ENCODE measurements around the gene MIOX. TPM values are rescaled to one million over a fixed set of nuclear protein-coding genes. Genes with fewer than 3 reads are reported as not detected.

MIOX gene
- total RNA-seq, 4 donors from 2014 or later, result not detected

DNA sequence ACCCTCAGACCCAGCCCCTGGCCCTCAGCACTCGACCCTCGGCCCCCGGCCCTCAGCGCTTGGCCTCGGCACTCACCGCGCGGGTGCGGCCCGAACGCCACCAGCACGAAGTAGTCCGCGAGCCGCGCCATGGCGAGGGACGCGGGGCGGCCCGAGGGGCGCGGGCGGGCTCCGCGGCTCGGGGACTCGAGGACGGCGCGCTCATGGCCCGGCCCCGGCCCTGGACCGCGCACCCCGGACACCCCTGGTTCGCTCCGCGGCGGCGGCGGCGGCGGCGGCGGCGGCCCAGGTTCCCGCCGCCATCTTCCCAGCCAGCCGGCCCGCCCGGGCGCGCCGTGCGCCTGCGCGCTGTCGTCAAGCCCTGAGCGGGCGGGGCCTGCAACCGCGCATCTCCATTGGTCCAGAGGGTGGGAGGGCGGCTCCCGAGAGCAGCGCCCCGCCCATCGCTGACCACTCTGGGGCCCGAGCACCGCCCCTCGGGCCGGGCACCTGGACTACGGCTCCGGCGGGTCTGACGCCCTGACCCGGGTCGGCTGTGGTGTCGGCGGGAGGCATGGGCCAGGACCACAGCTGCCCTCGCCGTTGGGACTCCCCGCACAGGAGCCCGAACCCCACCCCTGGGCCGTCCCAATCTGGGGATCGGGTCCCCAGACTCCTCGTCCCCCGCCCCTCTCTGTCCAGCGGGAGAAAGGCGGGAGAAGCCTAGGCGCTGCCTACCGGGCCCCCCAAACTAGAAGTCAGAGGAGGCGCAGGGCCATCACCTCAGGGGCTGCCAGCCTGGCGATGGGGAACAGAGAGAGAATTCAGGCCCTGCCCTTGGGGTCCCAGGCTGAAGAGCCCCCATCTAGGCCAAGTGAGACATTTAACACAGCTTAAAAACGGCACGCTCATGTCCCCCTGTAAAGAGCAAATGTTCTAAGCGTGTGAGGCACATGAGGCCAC is 11.7 kb upstream of the MIOX start, which contains the start of gene SBF1:
SBF1 (minus strand) TSS at position 326 of the 942 bp plus-strand sequence; CDS start at position 131, 195 bp downstream.
- DNase-seq (ENCODE audit: low spot score), result peak; percentile 82
- ATAC-seq (ENCODE audit: low FRiP score), result peak; percentile 97
- TF ChIP-seq, protein P1, sequence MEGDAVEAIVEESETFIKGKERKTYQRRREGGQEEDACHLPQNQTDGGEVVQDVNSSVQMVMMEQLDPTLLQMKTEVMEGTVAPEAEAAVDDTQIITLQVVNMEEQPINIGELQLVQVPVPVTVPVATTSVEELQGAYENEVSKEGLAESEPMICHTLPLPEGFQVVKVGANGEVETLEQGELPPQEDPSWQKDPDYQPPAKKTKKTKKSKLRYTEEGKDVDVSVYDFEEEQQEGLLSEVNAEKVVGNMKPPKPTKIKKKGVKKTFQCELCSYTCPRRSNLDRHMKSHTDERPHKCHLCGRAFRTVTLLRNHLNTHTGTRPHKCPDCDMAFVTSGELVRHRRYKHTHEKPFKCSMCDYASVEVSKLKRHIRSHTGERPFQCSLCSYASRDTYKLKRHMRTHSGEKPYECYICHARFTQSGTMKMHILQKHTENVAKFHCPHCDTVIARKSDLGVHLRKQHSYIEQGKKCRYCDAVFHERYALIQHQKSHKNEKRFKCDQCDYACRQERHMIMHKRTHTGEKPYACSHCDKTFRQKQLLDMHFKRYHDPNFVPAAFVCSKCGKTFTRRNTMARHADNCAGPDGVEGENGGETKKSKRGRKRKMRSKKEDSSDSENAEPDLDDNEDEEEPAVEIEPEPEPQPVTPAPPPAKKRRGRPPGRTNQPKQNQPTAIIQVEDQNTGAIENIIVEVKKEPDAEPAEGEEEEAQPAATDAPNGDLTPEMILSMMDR (IDR thresholded peaks at IDR 0.05), result no peak

- DNase-seq (ENCODE audit: low spot score), result no peak
- TF ChIP-seq, protein P1 (IDR thresholded peaks at IDR 0.05), result no peak
- ATAC-seq (ENCODE audit: low FRiP score), result no peak
These were observed 11.0 kb upstream of the MIOX start for GRCh38 chr22:50475652-50476002.

GRCh38 chr22:50476868-50477267 is 9.8 kb upstream of the MIOX start:
- DNase-seq (ENCODE audit: low spot score), result no peak
- TF ChIP-seq, protein P1 (IDR thresholded peaks at IDR 0.05), result no peak
- no peak for ATAC-seq (ENCODE audit: low FRiP score)

GRCh38 chr22:50477923-50478322 is 8.7 kb upstream of the MIOX start:
- no peak for ATAC-seq (ENCODE audit: low FRiP score)
- DNase-seq (ENCODE audit: low spot score), result no peak
- TF ChIP-seq, protein P1 (IDR thresholded peaks at IDR 0.05), result no peak

DNA sequence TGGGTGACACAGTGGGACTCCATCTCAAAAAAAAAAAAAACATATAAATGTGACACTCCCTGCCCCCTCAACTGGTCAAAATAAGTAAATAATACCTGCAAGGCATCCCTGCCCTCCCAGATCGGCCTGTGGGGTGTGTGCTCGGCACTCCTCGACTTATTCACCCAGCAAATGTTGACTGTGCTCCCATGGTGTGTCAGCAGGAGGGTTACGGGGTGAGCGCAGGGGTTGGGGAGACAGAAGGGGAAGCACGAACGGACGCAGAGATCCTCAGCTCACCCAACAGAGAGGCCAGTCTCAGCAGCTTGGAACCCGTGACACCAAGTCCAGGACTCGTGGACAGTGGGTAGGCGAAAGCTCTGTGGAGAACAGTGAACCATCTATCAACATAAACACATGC is 6.9 kb upstream of the MIOX start:
- ATAC-seq (ENCODE audit: low FRiP score) (no peak), DNase-seq (ENCODE audit: low spot score) (no peak)

DNA sequence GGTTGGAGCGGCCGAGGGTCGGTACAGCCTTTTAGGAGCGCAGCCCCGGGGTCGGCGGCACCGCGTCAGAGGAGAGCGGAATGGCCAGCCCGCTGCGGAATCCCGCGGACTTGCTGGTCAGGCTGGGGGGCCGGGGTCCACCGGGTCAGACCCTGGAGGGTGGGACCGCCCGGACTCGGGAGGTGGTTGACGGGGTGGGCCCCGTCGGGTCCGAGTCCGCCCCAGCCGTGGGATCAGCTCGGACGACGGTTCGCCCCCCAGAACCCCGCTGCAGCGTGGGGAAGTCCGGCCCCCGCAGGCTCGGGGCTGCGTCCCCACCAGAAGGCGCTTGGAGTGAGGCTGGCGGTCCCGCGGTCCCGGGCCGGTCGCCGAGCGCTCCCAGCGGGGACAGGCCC is 5.6 kb upstream of the MIOX start:
- no peak for ATAC-seq (ENCODE audit: low FRiP score)
- TF ChIP-seq, protein P1 (IDR thresholded peaks at IDR 0.05), result no peak
- DNase-seq (ENCODE audit: low spot score), result no peak

More for the DNA sequence above, 6.9 kb upstream of the MIOX start:
- TF ChIP-seq, protein P1 (IDR thresholded peaks at IDR 0.05), result no peak

Measured in omental fat pad (tissue), 4 donors.